A549 (cell line): ENCODE results near the gene ACVR2A.

ENCODE experiments used
- CTCF ChIP-seq: fragments of >200 bp; sonication (Bioruptor Twin); formaldehyde crosslinking; IDR thresholded peaks from 3 replicates; pipeline ENCODE4 v1.5.1; 2016
- EHMT2 ChIP-seq: fragments of 200-600 bp; sonication (generic); IDR thresholded peaks from 2 replicates; pipeline ENCODE4 v1.6.1; 2016; ENCODE audit warnings: antibody characterized with exemption, low read depth, mild to moderate bottlenecking, moderate library complexity

- TF ChIP-seq EHMT2 (no peak), CTCF (no peak)
These were observed 90.2 kb downstream of the ACVR2A start for GRCh38 chr2:147934881-147935620.
